ENCODE measurements around the gene LRRC8E. TPM values are rescaled to one million over a fixed set of nuclear protein-coding genes. Genes with fewer than 3 reads are reported as not detected.

LRRC8E gene
- polyA plus RNA-seq, 1 experiment, result 4.1 TPM

DNA sequence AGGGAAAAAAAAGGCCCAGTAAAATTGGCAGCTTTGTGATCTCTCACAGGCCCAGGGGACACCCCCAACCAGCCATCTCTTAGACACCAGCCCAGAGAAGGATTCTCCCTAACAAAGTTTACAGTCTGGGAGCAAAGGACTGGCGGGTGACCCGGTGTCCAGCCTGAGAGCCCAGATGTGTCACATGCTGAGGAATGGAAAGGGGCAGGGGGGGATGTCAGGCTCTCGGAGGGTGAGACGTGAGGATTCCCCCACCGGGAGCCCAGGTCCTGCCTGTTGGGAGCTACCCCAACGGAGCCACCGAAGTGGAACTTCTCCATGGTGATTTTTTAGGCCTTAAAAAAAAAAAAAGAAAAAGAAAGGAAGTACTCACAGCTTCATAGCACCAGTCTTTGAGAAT lies 42.5 kb downstream of the LRRC8E start:
- ChIA-PET CTCF (interaction anchor here (0.6 to 3.5 kb wide), 4 partner anchors 13 to 650 kb away, joined by 4 to 35 read pairs (median 10); partner anchors contain the start of gene TIMM44), POLR2A (interaction anchor here (0.6 to 2.0 kb wide), 3 partner anchors 10 to 78 kb away, joined by 3 to 6 read pairs (median 5); partner anchors contain the start of gene SNAPC2)
- TF ChIP-seq, protein P1, sequence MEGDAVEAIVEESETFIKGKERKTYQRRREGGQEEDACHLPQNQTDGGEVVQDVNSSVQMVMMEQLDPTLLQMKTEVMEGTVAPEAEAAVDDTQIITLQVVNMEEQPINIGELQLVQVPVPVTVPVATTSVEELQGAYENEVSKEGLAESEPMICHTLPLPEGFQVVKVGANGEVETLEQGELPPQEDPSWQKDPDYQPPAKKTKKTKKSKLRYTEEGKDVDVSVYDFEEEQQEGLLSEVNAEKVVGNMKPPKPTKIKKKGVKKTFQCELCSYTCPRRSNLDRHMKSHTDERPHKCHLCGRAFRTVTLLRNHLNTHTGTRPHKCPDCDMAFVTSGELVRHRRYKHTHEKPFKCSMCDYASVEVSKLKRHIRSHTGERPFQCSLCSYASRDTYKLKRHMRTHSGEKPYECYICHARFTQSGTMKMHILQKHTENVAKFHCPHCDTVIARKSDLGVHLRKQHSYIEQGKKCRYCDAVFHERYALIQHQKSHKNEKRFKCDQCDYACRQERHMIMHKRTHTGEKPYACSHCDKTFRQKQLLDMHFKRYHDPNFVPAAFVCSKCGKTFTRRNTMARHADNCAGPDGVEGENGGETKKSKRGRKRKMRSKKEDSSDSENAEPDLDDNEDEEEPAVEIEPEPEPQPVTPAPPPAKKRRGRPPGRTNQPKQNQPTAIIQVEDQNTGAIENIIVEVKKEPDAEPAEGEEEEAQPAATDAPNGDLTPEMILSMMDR (IDR thresholded peaks at IDR 0.05; ENCODE audit: low read depth, low read length), result no peak
- H3K27me3 ChIP-seq (ENCODE audit: control insufficient read depth, insufficient read depth, low read length), result no peaks in the 10 kb centered on the region
- H3K4me3 ChIP-seq (ENCODE audit: low read depth, low read length), result no peak overlapping the region
- H3K9me3 ChIP-seq (ENCODE audit: control insufficient read depth, insufficient read depth, low read length), result no peaks in the 10 kb centered on the region; the same call in 1 of the 2 replicates
- no peak for DNase-seq (ENCODE audit: low read depth, low spot score)
- peak overlapping the region; percentile 52 for H3K27ac ChIP-seq (ENCODE audit: low read depth, low read length)

DNA sequence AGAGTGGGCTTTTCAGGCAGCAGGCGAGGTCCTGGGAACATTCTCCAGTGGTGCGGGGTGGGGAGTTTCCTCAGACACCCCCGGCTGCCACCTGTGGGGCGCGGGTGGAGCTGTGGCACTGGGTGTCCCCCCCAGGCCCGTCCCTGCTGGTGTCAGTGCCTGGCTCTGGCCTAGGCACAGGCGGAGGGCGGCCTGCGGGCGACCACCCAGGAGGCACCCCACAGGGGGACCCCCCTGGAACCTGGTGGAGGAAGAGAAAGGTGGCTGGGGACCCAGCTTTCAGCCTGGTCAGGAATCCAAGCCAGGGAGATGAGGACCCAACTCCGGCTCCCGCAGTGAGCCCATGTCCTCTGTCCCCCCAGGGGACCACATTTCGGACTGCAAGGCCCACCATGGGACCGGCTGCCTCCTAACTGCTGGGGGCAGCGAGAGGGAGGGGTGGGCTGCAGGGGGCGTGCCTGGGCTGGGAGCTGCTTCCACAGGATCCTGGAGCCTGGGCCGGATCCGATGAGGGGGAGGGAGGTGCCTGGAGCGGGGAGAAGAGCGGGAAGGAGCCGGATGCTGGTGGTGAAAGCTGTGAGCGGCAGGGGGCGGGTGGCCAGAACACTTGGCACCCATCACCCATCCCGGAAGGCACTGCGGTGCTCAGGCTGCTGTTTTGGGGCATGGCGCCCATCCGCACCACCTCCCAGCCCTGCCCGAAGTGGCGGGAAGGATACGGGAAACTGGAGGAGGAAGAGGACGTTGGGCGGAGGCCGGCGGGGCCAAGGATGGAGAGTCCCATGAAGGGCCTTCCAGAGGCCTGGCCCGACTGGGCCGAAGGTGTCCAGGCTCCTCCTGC lies 43.1 kb downstream of the LRRC8E start:
- H3K27me3 ChIP-seq (ENCODE audit: control insufficient read depth, insufficient read depth, low read length), result no peaks in the 10 kb centered on the region
- POLR2A ChIA-PET, result interaction anchor here (0.6 to 2.0 kb wide), 2 partner anchors 11 to 77 kb away, joined by 3 to 5 read pairs; partner anchors contain the start of gene SNAPC2
- CTCF ChIA-PET, result interaction anchor here (0.6 to 3.5 kb wide), 3 partner anchors 12 to 650 kb away, joined by 4 to 35 read pairs (median 4); partner anchors contain the start of gene TIMM44
- TF ChIP-seq, protein P1 (IDR thresholded peaks at IDR 0.05; ENCODE audit: low read depth, low read length), result no peak
- no peak overlapping the region for H3K4me3 ChIP-seq (ENCODE audit: low read depth, low read length)
- H3K27ac ChIP-seq (ENCODE audit: low read depth, low read length), result peak overlapping the region; percentile 52
- no peak for DNase-seq (ENCODE audit: low read depth, low spot score)
- H3K9me3 ChIP-seq (ENCODE audit: control insufficient read depth, insufficient read depth, low read length), result no peaks in the 10 kb centered on the region; the same call in 1 of the 2 replicates

DNA sequence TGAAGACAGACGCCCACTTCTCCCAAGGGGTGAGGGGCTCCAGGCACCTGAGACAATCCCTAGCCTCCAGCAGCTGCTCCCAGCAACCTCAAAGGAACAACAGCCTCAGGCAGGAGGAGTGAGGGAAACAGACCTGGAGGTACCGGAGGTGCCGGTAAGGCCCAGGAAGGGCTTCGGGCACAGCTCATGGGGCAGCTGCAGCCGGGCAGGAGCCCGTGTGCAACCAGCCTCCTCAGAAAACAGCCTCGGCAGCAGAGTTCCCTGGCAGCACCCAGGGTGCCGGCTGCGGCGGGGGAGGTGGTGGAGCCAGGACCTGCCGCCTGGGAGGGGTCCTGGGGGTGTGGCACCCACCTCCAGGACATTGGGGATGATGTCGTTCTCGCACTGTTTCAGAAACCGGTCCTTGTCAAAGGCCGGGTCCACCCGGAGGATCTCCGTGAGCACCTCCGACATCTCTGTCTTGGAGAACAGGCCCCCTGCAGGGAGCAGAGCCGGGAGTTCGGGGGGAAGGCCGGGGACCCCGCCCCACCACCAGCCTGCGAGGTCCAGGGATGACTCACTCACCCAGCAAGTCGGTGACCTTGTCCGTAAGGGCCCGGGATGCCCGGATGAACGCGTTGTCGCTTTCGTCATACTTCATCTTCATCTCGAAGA lies 44.1 kb downstream of the LRRC8E start:
- POLR2A ChIA-PET, result interaction anchor here (2.0 kb wide), 1 partner anchor 12 kb away, joined by 5 read pairs; the partner anchor contains the start of gene SNAPC2
- CTCF ChIA-PET, result no interaction called here
- no peaks in the 10 kb centered on the region; the same call in 1 of the 2 replicates for H3K9me3 ChIP-seq (ENCODE audit: control insufficient read depth, insufficient read depth, low read length)
- DNase-seq (ENCODE audit: low read depth, low spot score), result no peak
- TF ChIP-seq, protein P1 (IDR thresholded peaks at IDR 0.05; ENCODE audit: low read depth, low read length), result no peak
- no peak overlapping the region for H3K27ac ChIP-seq (ENCODE audit: low read depth, low read length)
- H3K4me3 ChIP-seq (ENCODE audit: low read depth, low read length), result no peak overlapping the region
- H3K27me3 ChIP-seq (ENCODE audit: control insufficient read depth, insufficient read depth, low read length), result no peaks in the 10 kb centered on the region

DNA sequence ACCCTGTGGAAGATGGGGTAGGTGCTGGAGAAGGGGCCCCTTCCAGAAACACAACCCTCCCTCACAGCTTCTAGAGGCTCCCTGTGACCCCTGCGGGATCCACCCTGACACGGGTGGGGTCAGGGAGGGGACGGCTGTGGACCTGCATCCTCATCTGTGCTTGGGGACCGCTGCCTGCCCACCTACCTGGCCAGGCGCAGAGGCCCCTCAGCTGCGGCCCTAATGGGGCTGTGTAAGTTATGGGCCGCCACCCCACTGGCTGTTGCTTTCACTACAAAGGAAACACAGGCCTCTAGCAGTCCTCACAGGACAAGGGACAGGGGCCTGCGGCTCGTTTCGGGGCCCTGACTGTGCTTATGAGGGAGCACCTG lies 44.6 kb downstream of the LRRC8E start:
- TF ChIP-seq, protein P1 (IDR thresholded peaks at IDR 0.05; ENCODE audit: low read depth, low read length), result no peak
- no peaks in the 10 kb centered on the region; the same call in 1 of the 2 replicates for H3K9me3 ChIP-seq (ENCODE audit: control insufficient read depth, insufficient read depth, low read length)
- no peak for DNase-seq (ENCODE audit: low read depth, low spot score)
- H3K4me3 ChIP-seq (ENCODE audit: low read depth, low read length), result no peak overlapping the region
- ChIA-PET POLR2A (no interaction called here), CTCF (no interaction called here)
- H3K27ac ChIP-seq (ENCODE audit: low read depth, low read length), result no peak overlapping the region
- H3K27me3 ChIP-seq (ENCODE audit: control insufficient read depth, insufficient read depth, low read length), result no peaks in the 10 kb centered on the region
